Measurements from ENCODE around the gene ATP2C2. TPM values are rescaled to one million over a fixed set of nuclear protein-coding genes. Genes with fewer than 3 reads are reported as not detected.
A peak's percentile ranks its signal among the peaks of the same experiment; 100 is the strongest.

ATP2C2 gene, protein sequence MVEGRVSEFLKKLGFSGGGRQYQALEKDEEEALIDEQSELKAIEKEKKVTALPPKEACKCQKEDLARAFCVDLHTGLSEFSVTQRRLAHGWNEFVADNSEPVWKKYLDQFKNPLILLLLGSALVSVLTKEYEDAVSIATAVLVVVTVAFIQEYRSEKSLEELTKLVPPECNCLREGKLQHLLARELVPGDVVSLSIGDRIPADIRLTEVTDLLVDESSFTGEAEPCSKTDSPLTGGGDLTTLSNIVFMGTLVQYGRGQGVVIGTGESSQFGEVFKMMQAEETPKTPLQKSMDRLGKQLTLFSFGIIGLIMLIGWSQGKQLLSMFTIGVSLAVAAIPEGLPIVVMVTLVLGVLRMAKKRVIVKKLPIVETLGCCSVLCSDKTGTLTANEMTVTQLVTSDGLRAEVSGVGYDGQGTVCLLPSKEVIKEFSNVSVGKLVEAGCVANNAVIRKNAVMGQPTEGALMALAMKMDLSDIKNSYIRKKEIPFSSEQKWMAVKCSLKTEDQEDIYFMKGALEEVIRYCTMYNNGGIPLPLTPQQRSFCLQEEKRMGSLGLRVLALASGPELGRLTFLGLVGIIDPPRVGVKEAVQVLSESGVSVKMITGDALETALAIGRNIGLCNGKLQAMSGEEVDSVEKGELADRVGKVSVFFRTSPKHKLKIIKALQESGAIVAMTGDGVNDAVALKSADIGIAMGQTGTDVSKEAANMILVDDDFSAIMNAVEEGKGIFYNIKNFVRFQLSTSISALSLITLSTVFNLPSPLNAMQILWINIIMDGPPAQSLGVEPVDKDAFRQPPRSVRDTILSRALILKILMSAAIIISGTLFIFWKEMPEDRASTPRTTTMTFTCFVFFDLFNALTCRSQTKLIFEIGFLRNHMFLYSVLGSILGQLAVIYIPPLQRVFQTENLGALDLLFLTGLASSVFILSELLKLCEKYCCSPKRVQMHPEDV
- polyA plus RNA-seq, result 0.96 to 1.3 TPM (median 1.3 TPM) in 3 replicates
- 15.9 TPM for polyA plus RNA-seq (2011; ENCODE audit: low read depth)
- 0.48 and 0.92 TPM in 2 replicates for polyA plus RNA-seq (2011; cell fraction: cytosol; rRNA removed)
- 3.1 and 3.8 TPM in 2 replicates for polyA plus RNA-seq (2011; cell fraction: nucleus; rRNA removed)
- polyA plus RNA-seq (2012; ENCODE audit: low replicate concordance), result 2.7 and 28.4 TPM in 2 replicates
- 1.3 to 4.4 TPM (median 3.3 TPM) in 3 replicates for polyA minus RNA-seq
- not detected for polyA minus RNA-seq (2011; cell fraction: cytosol; rRNA and poly(A)+ RNA removed)
- polyA minus RNA-seq (2011; cell fraction: nucleus; rRNA and poly(A)+ RNA removed), result 1.6 and 5.3 TPM in 2 replicates

DNA sequence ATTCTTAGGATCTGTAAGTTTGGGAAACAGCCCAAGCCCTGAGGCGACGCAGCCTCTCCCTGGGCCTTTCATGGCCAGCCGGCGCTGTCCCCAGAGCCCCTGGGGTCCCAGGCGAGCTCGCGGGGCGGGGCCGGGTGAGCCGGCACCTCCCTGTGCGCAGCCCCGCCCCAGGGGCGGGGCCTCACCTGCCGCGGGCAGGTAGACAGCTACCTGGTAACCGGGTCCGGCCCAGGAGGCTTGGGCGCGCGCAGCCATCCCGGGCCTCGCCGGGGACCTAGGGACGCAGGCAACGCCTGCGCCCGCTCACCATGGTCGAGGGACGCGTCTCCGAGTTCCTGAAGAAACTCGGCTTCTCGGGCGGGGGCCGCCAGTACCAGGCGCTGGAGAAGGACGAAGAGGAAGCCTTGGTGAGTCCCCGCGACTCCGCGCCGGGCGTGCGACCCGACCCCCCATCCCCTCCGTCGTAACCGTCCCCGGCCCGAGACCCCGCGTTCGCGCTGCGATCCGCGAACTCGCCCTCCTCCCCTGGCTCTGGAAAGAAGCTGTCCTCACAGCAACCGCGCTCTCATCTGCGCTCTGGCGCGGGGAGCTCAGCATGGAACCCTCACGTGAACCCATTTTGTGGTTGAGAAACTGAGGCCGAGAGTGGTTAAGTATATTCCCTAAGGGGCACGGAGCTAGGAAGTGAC lies at the start of gene ATP2C2:
Gene ATP2C2 (plus strand): TSS at position 231 of the 689 bp plus-strand sequence. CDS start 78 bp downstream, at position 309.
- Histone ChIP-seq H3K27me3 (ENCODE audit: control insufficient read depth, extremely low read depth, insufficient read depth, low read length) (peaks cover 28% of the 10 kb centered on the region), H3K9me1 (ENCODE audit: control insufficient read depth, extremely low read depth, insufficient read depth, low read length) (no peaks in the 10 kb centered on the region), H4K20me1 (ENCODE audit: control insufficient read depth, extremely low read depth, insufficient read depth, low read length) (no peaks in the 10 kb centered on the region), H2AFZ (ENCODE audit: control insufficient read depth, low read length) (peak within 1 kb of the TSS; percentile 60), H3K36me3 (ENCODE audit: control insufficient read depth in 2 of 2, extremely low read depth in 1 of 2, insufficient read depth in 2 of 2, low read length in 2 of 2) (no peaks in the 10 kb centered on the region), H3K9me3 (ENCODE audit: control insufficient read depth, low read depth, low read length) (no peaks in the 10 kb centered on the region), H3K4me1 (ENCODE audit: control insufficient read depth, extremely low read depth, insufficient read depth, low read length) (peaks cover 23% of the 10 kb centered on the region), H3K9ac (ENCODE audit: control insufficient read depth, extremely low read depth, insufficient read depth, low read length) (peak within 1 kb of the TSS; percentile 47), H3K27ac (ENCODE audit: control insufficient read depth, insufficient read depth, low read length) (no peak within 1 kb of the TSS), H3K79me2 (ENCODE audit: control insufficient read depth, insufficient read depth, low read length) (no peaks in the 10 kb centered on the region), H3K4me2 (ENCODE audit: control insufficient read depth, extremely low read depth, insufficient read depth, low read depth, low read length) (peak within 1 kb of the TSS; percentile 81), H3K4me3 (ENCODE audit: control insufficient read depth in 2 of 3, extremely low read depth in 1 of 3, insufficient read depth in 2 of 3, low read depth in 1 of 3, low read length in 3 of 3) (peak within 1 kb of the TSS; percentile 38 to 65 (median 55))
- TF ChIP-seq, protein P1, sequence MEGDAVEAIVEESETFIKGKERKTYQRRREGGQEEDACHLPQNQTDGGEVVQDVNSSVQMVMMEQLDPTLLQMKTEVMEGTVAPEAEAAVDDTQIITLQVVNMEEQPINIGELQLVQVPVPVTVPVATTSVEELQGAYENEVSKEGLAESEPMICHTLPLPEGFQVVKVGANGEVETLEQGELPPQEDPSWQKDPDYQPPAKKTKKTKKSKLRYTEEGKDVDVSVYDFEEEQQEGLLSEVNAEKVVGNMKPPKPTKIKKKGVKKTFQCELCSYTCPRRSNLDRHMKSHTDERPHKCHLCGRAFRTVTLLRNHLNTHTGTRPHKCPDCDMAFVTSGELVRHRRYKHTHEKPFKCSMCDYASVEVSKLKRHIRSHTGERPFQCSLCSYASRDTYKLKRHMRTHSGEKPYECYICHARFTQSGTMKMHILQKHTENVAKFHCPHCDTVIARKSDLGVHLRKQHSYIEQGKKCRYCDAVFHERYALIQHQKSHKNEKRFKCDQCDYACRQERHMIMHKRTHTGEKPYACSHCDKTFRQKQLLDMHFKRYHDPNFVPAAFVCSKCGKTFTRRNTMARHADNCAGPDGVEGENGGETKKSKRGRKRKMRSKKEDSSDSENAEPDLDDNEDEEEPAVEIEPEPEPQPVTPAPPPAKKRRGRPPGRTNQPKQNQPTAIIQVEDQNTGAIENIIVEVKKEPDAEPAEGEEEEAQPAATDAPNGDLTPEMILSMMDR (optimal IDR thresholded peaks at IDR 0.05 in 1 of 3, IDR thresholded peaks at IDR 0.05 in 1 of 3, conservative IDR thresholded peaks at IDR 0.05 in 1 of 3; ENCODE audit: extremely low read depth in 1 of 3, insufficient read depth in 2 of 3, low read length in 3 of 3), result no peak
- no peak for TF ChIP-seq EZH2 (IDR thresholded peaks at IDR 0.05; ENCODE audit: low read length)
- DNase-seq (ENCODE audit: low read depth, low spot score), result no peak
- FAIRE-seq, result no peak
- dilution Hi-C loops (cut with MboI; ENCODE audit: extremely low pct_ligation_motif_present, low sequenced_read_pairs), result no loop called here

DNA sequence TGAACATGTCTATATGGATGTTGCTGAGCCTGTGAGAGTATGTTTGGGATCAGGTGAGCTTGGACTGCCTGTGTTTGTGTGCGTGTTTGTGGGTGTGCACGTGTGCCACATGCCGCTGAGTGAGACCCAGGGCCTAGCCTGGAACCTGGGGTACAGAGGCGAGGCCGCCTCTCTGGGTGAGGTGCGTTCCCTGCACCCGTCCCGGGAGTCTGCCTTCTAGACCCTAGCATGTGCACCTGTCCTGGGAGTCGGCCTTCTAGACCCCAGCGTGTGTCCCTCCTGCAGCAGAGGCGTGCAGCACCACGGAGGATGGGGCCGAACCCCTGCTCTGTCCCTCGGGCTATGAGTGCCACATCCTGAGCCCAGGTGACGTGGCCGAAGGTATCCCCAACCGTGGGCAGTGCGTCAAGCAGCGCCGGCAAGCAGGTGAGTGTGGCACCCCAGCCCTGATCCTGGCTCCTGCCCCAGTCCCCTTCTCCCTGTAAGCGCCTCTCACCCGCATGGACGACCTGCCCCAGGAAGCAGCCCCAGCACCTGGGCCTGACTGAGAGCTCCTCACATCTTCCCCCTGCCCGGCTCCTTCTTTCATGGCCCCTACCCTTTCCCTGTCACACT lies 49.1 kb upstream of the ATP2C2 start:
- H3K27ac ChIP-seq (ENCODE audit: control insufficient read depth, insufficient read depth, low read length), result no peak overlapping the region
- no peaks in the 10 kb centered on the region for H4K20me1 ChIP-seq (ENCODE audit: control insufficient read depth, extremely low read depth, insufficient read depth, low read length)
- no peaks in the 10 kb centered on the region for H3K79me2 ChIP-seq (ENCODE audit: control insufficient read depth, insufficient read depth, low read length)
- no peak overlapping the region for H2AFZ ChIP-seq (ENCODE audit: control insufficient read depth, low read length)
- H3K4me2 ChIP-seq (ENCODE audit: control insufficient read depth, extremely low read depth, insufficient read depth, low read depth, low read length), result no peak overlapping the region
- FAIRE-seq (no peak), DNase-seq (ENCODE audit: low read depth, low spot score) (no peak)
- TF ChIP-seq EZH2 (IDR thresholded peaks at IDR 0.05; ENCODE audit: low read length), result no peak
- TF ChIP-seq, protein P1 (optimal IDR thresholded peaks at IDR 0.05 in 1 of 3, IDR thresholded peaks at IDR 0.05 in 1 of 3, conservative IDR thresholded peaks at IDR 0.05 in 1 of 3; ENCODE audit: extremely low read depth in 1 of 3, insufficient read depth in 2 of 3, low read length in 3 of 3), result no peak
- H3K4me3 ChIP-seq (ENCODE audit: control insufficient read depth in 2 of 3, extremely low read depth in 1 of 3, insufficient read depth in 2 of 3, low read depth in 1 of 3, low read length in 3 of 3), result no peak overlapping the region
- dilution Hi-C loops (cut with MboI; ENCODE audit: extremely low pct_ligation_motif_present, low sequenced_read_pairs), result no loop called here
- H3K9me3 ChIP-seq (ENCODE audit: control insufficient read depth, low read depth, low read length), result peaks cover 3% of the 10 kb centered on the region
- H3K27me3 ChIP-seq (ENCODE audit: control insufficient read depth, extremely low read depth, insufficient read depth, low read length), result peaks cover 34% of the 10 kb centered on the region
- H3K9ac ChIP-seq (ENCODE audit: control insufficient read depth, extremely low read depth, insufficient read depth, low read length), result no peak overlapping the region
- no peaks in the 10 kb centered on the region for H3K36me3 ChIP-seq (ENCODE audit: control insufficient read depth in 2 of 2, extremely low read depth in 1 of 2, insufficient read depth in 2 of 2, low read length in 2 of 2)
- H3K4me1 ChIP-seq (ENCODE audit: control insufficient read depth, extremely low read depth, insufficient read depth, low read length), result no peaks in the 10 kb centered on the region
- no peaks in the 10 kb centered on the region for H3K9me1 ChIP-seq (ENCODE audit: control insufficient read depth, extremely low read depth, insufficient read depth, low read length)
